ENCODE measurements around the gene SPCS1.
A peak's percentile ranks its signal among the peaks of the same experiment; 100 is the strongest.

Gene SPCS1

GRCh38 chr3:52678265-52679198 is 27.4 kb upstream of the SPCS1 start:
- H3K4me3 Mint-ChIP-seq = no peak overlapping the region
- H3K27me3 Mint-ChIP-seq (ENCODE audit: low read depth) = no peaks in the 10 kb centered on the region
- peaks cover 58% of the 10 kb centered on the region for H3K36me3 Mint-ChIP-seq (ENCODE audit: low read depth)
- TF ChIP-seq CTCF (IDR thresholded peaks at IDR 0.05; ENCODE audit: unreplicated experiment in 3 of 3) = no peak
- peaks cover 19% of the 10 kb centered on the region for H3K4me1 Mint-ChIP-seq
- no peaks in the 10 kb centered on the region for H3K9me3 Mint-ChIP-seq
- no peak overlapping the region for H3K27ac Mint-ChIP-seq

GRCh38 chr3:52679199-52679538 is 26.7 kb upstream of the SPCS1 start:
- Mint-ChIP-seq H3K27ac (no peak overlapping the region), H3K9me3 (no peaks in the 10 kb centered on the region), H3K4me1 (peaks cover 21% of the 10 kb centered on the region), H3K27me3 (ENCODE audit: low read depth) (no peaks in the 10 kb centered on the region), H3K36me3 (ENCODE audit: low read depth) (peaks cover 58% of the 10 kb centered on the region), H3K4me3 (no peak overlapping the region)
- no peak for TF ChIP-seq CTCF (IDR thresholded peaks at IDR 0.05; ENCODE audit: unreplicated experiment in 3 of 3)

GRCh38 chr3:52679811-52680210 is 26.1 kb upstream of the SPCS1 start:
- no peak for TF ChIP-seq CTCF (IDR thresholded peaks at IDR 0.05; ENCODE audit: unreplicated experiment in 3 of 3)
- peak overlapping the region in 1 of 3 experiments; percentile 30 for H3K27ac Mint-ChIP-seq
- no peaks in the 10 kb centered on the region for H3K9me3 Mint-ChIP-seq
- no peaks in the 10 kb centered on the region for H3K27me3 Mint-ChIP-seq (ENCODE audit: low read depth)
- H3K36me3 Mint-ChIP-seq (ENCODE audit: low read depth) = peaks cover 56% of the 10 kb centered on the region
- H3K4me1 Mint-ChIP-seq = peaks cover 27% of the 10 kb centered on the region
- no peak overlapping the region for H3K4me3 Mint-ChIP-seq

- TF ChIP-seq CTCF (IDR thresholded peaks at IDR 0.05; ENCODE audit: unreplicated experiment in 3 of 3) = no peak
Observed at GRCh38 chr3:52681596-52681995, 24.3 kb upstream of the SPCS1 start.

GRCh38 chr3:52682016-52682415 is 23.9 kb upstream of the SPCS1 start:
- peaks cover 35% of the 10 kb centered on the region for H3K4me1 Mint-ChIP-seq
- peak overlapping the region; percentile 50 to 87 (median 75) for H3K27ac Mint-ChIP-seq
- H3K9me3 Mint-ChIP-seq = no peaks in the 10 kb centered on the region
- no peak for TF ChIP-seq CTCF (IDR thresholded peaks at IDR 0.05; ENCODE audit: unreplicated experiment in 3 of 3)
- H3K36me3 Mint-ChIP-seq (ENCODE audit: low read depth) = peaks cover 48% of the 10 kb centered on the region
- H3K4me3 Mint-ChIP-seq = peak overlapping the region; percentile 55 to 72 (median 70)
- H3K27me3 Mint-ChIP-seq (ENCODE audit: low read depth) = no peaks in the 10 kb centered on the region

More at GRCh38 chr3:52681596-52681995, 24.3 kb upstream of the SPCS1 start:
- H3K27ac Mint-ChIP-seq = peak overlapping the region; percentile 50 to 87 (median 75)
- peaks cover 32% of the 10 kb centered on the region for H3K4me1 Mint-ChIP-seq
- no peaks in the 10 kb centered on the region for H3K27me3 Mint-ChIP-seq (ENCODE audit: low read depth)
- H3K36me3 Mint-ChIP-seq (ENCODE audit: low read depth) = peaks cover 49% of the 10 kb centered on the region
- H3K9me3 Mint-ChIP-seq = no peaks in the 10 kb centered on the region
- H3K4me3 Mint-ChIP-seq = peak overlapping the region; percentile 55 to 72 (median 70)

- no peaks in the 10 kb centered on the region for H3K27me3 Mint-ChIP-seq (ENCODE audit: low read depth)
- H3K4me3 Mint-ChIP-seq = peak overlapping the region; percentile 93
- no peak for TF ChIP-seq CTCF (IDR thresholded peaks at IDR 0.05; ENCODE audit: unreplicated experiment in 3 of 3)
- H3K4me1 Mint-ChIP-seq = peaks cover 40% of the 10 kb centered on the region
- peaks cover 49% of the 10 kb centered on the region for H3K36me3 Mint-ChIP-seq (ENCODE audit: low read depth)
- peak overlapping the region; percentile 49 to 100 (median 95) for H3K27ac Mint-ChIP-seq
- no peaks in the 10 kb centered on the region for H3K9me3 Mint-ChIP-seq
Observed at GRCh38 chr3:52683611-52684010, 22.3 kb upstream of the SPCS1 start.
